Central memory CD8-positive, alpha-beta T cell (primary cell): Measurements from ENCODE around the gene PARVG.
A peak's percentile ranks its signal among the peaks of the same experiment; 100 is the strongest.
"Not testable (repeated sequence)": the region's sequence is repeated elsewhere in the genome, so short reads cannot be mapped to it uniquely, and the experiment has no call there.

ENCODE experiments used
- ATAC-seq: fragments of 150-1000 bp; cut with Tn5 transposase; replicated peaks from 2 replicates; pipeline ENCODE4 v1.10.0; 2022; ENCODE audit warnings: mild to moderate bottlenecking, moderate FRiP score, moderate number of reproducible peaks; ENCODE audit not compliant: poor library complexity, severe bottlenecking; ENCODE audit errors: extremely low read depth
- DNase-seq, 2 donors: peaks; one replicate each; pipeline ENCODE4 v3.0.0; 2021; ENCODE audit warnings: low spot score in 2 of 2
- H3K27ac Mint-ChIP-seq: one replicate; pipeline ENCODE4 v1.8.0; 2022; ENCODE audit warnings: low read depth, mild to moderate bottlenecking, moderate library complexity, mixed read lengths
- H3K27me3 Mint-ChIP-seq: one replicate; pipeline ENCODE4 v1.8.0; 2022; ENCODE audit warnings: mixed read lengths
- H3K36me3 Mint-ChIP-seq: one replicate; pipeline ENCODE4 v1.8.0; 2022; ENCODE audit warnings: mild to moderate bottlenecking, moderate library complexity, mixed read lengths; ENCODE audit not compliant: insufficient read depth
- H3K4me1 Mint-ChIP-seq: one replicate; pipeline ENCODE4 v1.8.0; 2022; ENCODE audit warnings: mixed read lengths
- H3K4me3 Mint-ChIP-seq: one replicate; pipeline ENCODE4 v1.8.0; 2022; ENCODE audit warnings: mild to moderate bottlenecking, moderate library complexity, mixed read lengths
- H3K9me3 Mint-ChIP-seq: one replicate; pipeline ENCODE4 v1.8.0; 2022; ENCODE audit warnings: mixed read lengths

PARVG gene

GRCh38 chr22:44217346-44217745 is 36.6 kb downstream of the PARVG start:
- no peaks in the 10 kb centered on the region for H3K4me1 Mint-ChIP-seq
- no peak overlapping the region for H3K27ac Mint-ChIP-seq
- no peak for DNase-seq
- H3K9me3 Mint-ChIP-seq: no peaks in the 10 kb centered on the region
- peaks cover 11% of the 10 kb centered on the region for H3K27me3 Mint-ChIP-seq
- no peak overlapping the region for H3K4me3 Mint-ChIP-seq
- ATAC-seq: no peak
- no peaks in the 10 kb centered on the region for H3K36me3 Mint-ChIP-seq

GRCh38 chr22:44218071-44218470 is 37.3 kb downstream of the PARVG start:
- Mint-ChIP-seq H3K4me3 (no peak overlapping the region), H3K27me3 (peaks cover 18% of the 10 kb centered on the region), H3K4me1 (no peaks in the 10 kb centered on the region), H3K9me3 (no peaks in the 10 kb centered on the region), H3K27ac (no peak overlapping the region), H3K36me3 (no peaks in the 10 kb centered on the region)
- no peak for ATAC-seq
- DNase-seq: no peak

- no peak overlapping the region for H3K27ac Mint-ChIP-seq
- H3K9me3 Mint-ChIP-seq: no peaks in the 10 kb centered on the region
- H3K4me3 Mint-ChIP-seq: no peak overlapping the region
- ATAC-seq: no peak
- no peaks in the 10 kb centered on the region for H3K4me1 Mint-ChIP-seq
- H3K27me3 Mint-ChIP-seq: peaks cover 29% of the 10 kb centered on the region
- no peaks in the 10 kb centered on the region for H3K36me3 Mint-ChIP-seq
- DNase-seq: no peak
Observed at GRCh38 chr22:44219101-44219870, 38.6 kb downstream of the PARVG start.

GRCh38 chr22:44220727-44221680 is 40.3 kb downstream of the PARVG start:
- DNase-seq: no peak
- ATAC-seq: no peak
- no peaks in the 10 kb centered on the region for H3K36me3 Mint-ChIP-seq
- no peak overlapping the region for H3K27ac Mint-ChIP-seq
- H3K9me3 Mint-ChIP-seq: no peaks in the 10 kb centered on the region
- H3K4me3 Mint-ChIP-seq: no peak overlapping the region
- no peaks in the 10 kb centered on the region for H3K4me1 Mint-ChIP-seq
- H3K27me3 Mint-ChIP-seq: peaks cover 42% of the 10 kb centered on the region

- ATAC-seq: no peak
- Mint-ChIP-seq H3K27ac (no peak overlapping the region), H3K27me3 (peaks cover 51% of the 10 kb centered on the region), H3K9me3 (no peaks in the 10 kb centered on the region), H3K4me3 (no peak overlapping the region), H3K36me3 (no peaks in the 10 kb centered on the region), H3K4me1 (no peaks in the 10 kb centered on the region)
- no peak for DNase-seq
Observed at GRCh38 chr22:44221710-44222475, 41.2 kb downstream of the PARVG start.

- no peak for ATAC-seq
- H3K4me3 Mint-ChIP-seq: no peak overlapping the region
- peaks cover 59% of the 10 kb centered on the region for H3K27me3 Mint-ChIP-seq
- H3K9me3 Mint-ChIP-seq: no peaks in the 10 kb centered on the region
- H3K36me3 Mint-ChIP-seq: no peaks in the 10 kb centered on the region
- no peaks in the 10 kb centered on the region for H3K4me1 Mint-ChIP-seq
- H3K27ac Mint-ChIP-seq: no peak overlapping the region
- no peak for DNase-seq
Observed at GRCh38 chr22:44224166-44224565, 43.4 kb downstream of the PARVG start.

- H3K4me1 Mint-ChIP-seq: no peaks in the 10 kb centered on the region
- H3K27ac Mint-ChIP-seq: peak overlapping the region; percentile 3
- DNase-seq: no peak
- ATAC-seq: no peak
- no peaks in the 10 kb centered on the region for H3K9me3 Mint-ChIP-seq
- no peaks in the 10 kb centered on the region for H3K36me3 Mint-ChIP-seq
- H3K4me3 Mint-ChIP-seq: no peak overlapping the region
- H3K27me3 Mint-ChIP-seq: peaks cover 59% of the 10 kb centered on the region
Observed at GRCh38 chr22:44225091-44225689, 44.5 kb downstream of the PARVG start.

GRCh38 chr22:44225812-44226211 is 45.1 kb downstream of the PARVG start:
- Mint-ChIP-seq H3K36me3 (no peaks in the 10 kb centered on the region), H3K9me3 (no peaks in the 10 kb centered on the region), H3K4me1 (no peaks in the 10 kb centered on the region), H3K27me3 (peaks cover 59% of the 10 kb centered on the region), H3K27ac (peak overlapping the region; percentile 3), H3K4me3 (no peak overlapping the region)
- DNase-seq: no peak
- ATAC-seq: no peak

GRCh38 chr22:44229331-44229730 is 48.6 kb downstream of the PARVG start:
- DNase-seq: no peak
- H3K36me3 Mint-ChIP-seq: no peaks in the 10 kb centered on the region
- no peak for ATAC-seq
- no peak overlapping the region for H3K4me3 Mint-ChIP-seq
- H3K27me3 Mint-ChIP-seq: peaks cover 30% of the 10 kb centered on the region
- H3K27ac Mint-ChIP-seq: no peak overlapping the region
- H3K4me1 Mint-ChIP-seq: no peaks in the 10 kb centered on the region
- H3K9me3 Mint-ChIP-seq: no peaks in the 10 kb centered on the region

- no peak overlapping the region for H3K27ac Mint-ChIP-seq
- no peak for DNase-seq
- H3K36me3 Mint-ChIP-seq: no peaks in the 10 kb centered on the region
- no peaks in the 10 kb centered on the region for H3K4me1 Mint-ChIP-seq
- H3K9me3 Mint-ChIP-seq: no peaks in the 10 kb centered on the region
- H3K27me3 Mint-ChIP-seq: peaks cover 29% of the 10 kb centered on the region
- no peak overlapping the region for H3K4me3 Mint-ChIP-seq
- ATAC-seq: no peak
Observed at GRCh38 chr22:44229809-44230208, 49.1 kb downstream of the PARVG start.

GRCh38 chr22:44231233-44231632 is 50.5 kb downstream of the PARVG start:
- H3K4me1 Mint-ChIP-seq: no peaks in the 10 kb centered on the region
- no peak overlapping the region for H3K4me3 Mint-ChIP-seq
- peaks cover 15% of the 10 kb centered on the region for H3K27me3 Mint-ChIP-seq
- H3K9me3 Mint-ChIP-seq: no peaks in the 10 kb centered on the region
- DNase-seq: no peak
- H3K36me3 Mint-ChIP-seq: no peaks in the 10 kb centered on the region
- no peak overlapping the region for H3K27ac Mint-ChIP-seq
- no peak for ATAC-seq

GRCh38 chr22:44234372-44234771 is 53.6 kb downstream of the PARVG start:
- peaks cover 17% of the 10 kb centered on the region for H3K27me3 Mint-ChIP-seq
- ATAC-seq, H3K4me3 Mint-ChIP-seq, H3K27ac Mint-ChIP-seq, H3K9me3 Mint-ChIP-seq, H3K4me1 Mint-ChIP-seq, DNase-seq, H3K36me3 Mint-ChIP-seq: not testable (repeated sequence)
